ENCODE data around the gene FAM177B.
"Not testable (repeated sequence)": the region's sequence is repeated elsewhere in the genome, so short reads cannot be mapped to it uniquely, and the experiment has no call there.

The FAM177B gene

GRCh38 chr1:222716393-222716792 is 20.6 kb upstream of the FAM177B start:
- Mint-ChIP-seq H3K9me3 (no peaks in the 10 kb centered on the region), H3K4me3 (no peak overlapping the region), H3K27me3 (no peaks in the 10 kb centered on the region), H3K36me3 (ENCODE audit: low read depth) (peaks cover 69% of the 10 kb centered on the region), H3K27ac (no peak overlapping the region), H3K4me1 (ENCODE audit: low read depth) (peaks cover 17% of the 10 kb centered on the region)
- intact Hi-C loops (cut with micrococcal nuclease): no loop called here

- no peak overlapping the region for H3K27ac Mint-ChIP-seq
- H3K27me3 Mint-ChIP-seq: peaks cover 22% of the 10 kb centered on the region
- intact Hi-C loops (cut with micrococcal nuclease): no loop called here
- no peak overlapping the region for H3K4me3 Mint-ChIP-seq
- no peaks in the 10 kb centered on the region for H3K9me3 Mint-ChIP-seq
- peaks cover 95% of the 10 kb centered on the region for H3K36me3 Mint-ChIP-seq (ENCODE audit: low read depth)
- H3K4me1 Mint-ChIP-seq (ENCODE audit: low read depth): peaks cover 29% of the 10 kb centered on the region
These were observed 8.3 kb upstream of the FAM177B start for GRCh38 chr1:222728746-222729145.

- no peak overlapping the region for H3K4me3 Mint-ChIP-seq
- H3K27me3 Mint-ChIP-seq: peaks cover 24% of the 10 kb centered on the region
- intact Hi-C loops (cut with micrococcal nuclease): no loop called here
- no peaks in the 10 kb centered on the region for H3K9me3 Mint-ChIP-seq
- H3K36me3 Mint-ChIP-seq (ENCODE audit: low read depth): peaks cover 87% of the 10 kb centered on the region
- H3K27ac Mint-ChIP-seq: no peak overlapping the region
- peaks cover 29% of the 10 kb centered on the region for H3K4me1 Mint-ChIP-seq (ENCODE audit: low read depth)
These were observed 6.1 kb upstream of the FAM177B start for GRCh38 chr1:222730866-222731265.

- peaks cover 21% of the 10 kb centered on the region for H3K27me3 Mint-ChIP-seq
- H3K9me3 Mint-ChIP-seq: no peaks in the 10 kb centered on the region
- peaks cover 29% of the 10 kb centered on the region for H3K4me1 Mint-ChIP-seq (ENCODE audit: low read depth)
- no peak overlapping the region for H3K4me3 Mint-ChIP-seq
- H3K27ac Mint-ChIP-seq: no peak overlapping the region
- intact Hi-C loops (cut with micrococcal nuclease): no loop called here
- H3K36me3 Mint-ChIP-seq (ENCODE audit: low read depth): peaks cover 77% of the 10 kb centered on the region
These were observed 4.5 kb upstream of the FAM177B start for GRCh38 chr1:222732216-222733159.

- Mint-ChIP-seq H3K9me3 (no peaks in the 10 kb centered on the region), H3K27ac (no peak overlapping the region), H3K27me3 (peaks cover 10% of the 10 kb centered on the region), H3K4me3 (no peak overlapping the region), H3K36me3 (ENCODE audit: low read depth) (peaks cover 55% of the 10 kb centered on the region), H3K4me1 (ENCODE audit: low read depth) (peaks cover 23% of the 10 kb centered on the region)
- intact Hi-C loops (cut with micrococcal nuclease): loop anchor here (5.0 kb wide), 2 partner anchors 83 to 358 kb away; partner anchors contain the start of gene DISP1
These were observed 2.3 kb upstream of the FAM177B start for GRCh38 chr1:222734740-222735139.

GRCh38 chr1:222736470-222736869 is 532 bp upstream of the FAM177B start:
- Mint-ChIP-seq H3K36me3 (ENCODE audit: low read depth) (peaks cover 37% of the 10 kb centered on the region), H3K4me1 (ENCODE audit: low read depth) (peaks cover 7% of the 10 kb centered on the region), H3K27me3 (peaks cover 13% of the 10 kb centered on the region), H3K4me3 (no peak overlapping the region), H3K9me3 (no peaks in the 10 kb centered on the region), H3K27ac (no peak overlapping the region)
- intact Hi-C loops (cut with micrococcal nuclease): loop anchor here (5.0 kb wide), 2 partner anchors 81 to 356 kb away; partner anchors contain the start of gene DISP1

- H3K36me3 Mint-ChIP-seq (ENCODE audit: low read depth): peaks cover 17% of the 10 kb centered on the region
- H3K27ac Mint-ChIP-seq: no peak overlapping the region
- peaks cover 24% of the 10 kb centered on the region for H3K27me3 Mint-ChIP-seq
- no peak overlapping the region for H3K4me3 Mint-ChIP-seq
- intact Hi-C loops (cut with micrococcal nuclease): loop anchor here (5.0 kb wide), 2 partner anchors 78 to 353 kb away; partner anchors contain the start of gene DISP1
- H3K4me1 Mint-ChIP-seq (ENCODE audit: low read depth): peaks cover 5% of the 10 kb centered on the region
- H3K9me3 Mint-ChIP-seq: no peaks in the 10 kb centered on the region
These were observed 2.5 kb downstream of the FAM177B start for GRCh38 chr1:222739465-222739864.

GRCh38 chr1:222739929-222740328 is 2.9 kb downstream of the FAM177B start:
- Mint-ChIP-seq H3K27ac (no peak overlapping the region), H3K4me1 (ENCODE audit: low read depth) (peaks cover 5% of the 10 kb centered on the region), H3K9me3 (no peaks in the 10 kb centered on the region), H3K4me3 (no peak overlapping the region), H3K36me3 (ENCODE audit: low read depth) (peaks cover 13% of the 10 kb centered on the region), H3K27me3 (peaks cover 26% of the 10 kb centered on the region)
- intact Hi-C loops (cut with micrococcal nuclease): loop anchor here (5.0 kb wide), 2 partner anchors 77 to 352 kb away; partner anchors contain the start of gene DISP1

GRCh38 chr1:222741630-222742457 is 4.8 kb downstream of the FAM177B start:
- H3K27ac Mint-ChIP-seq; intact Hi-C loops (cut with micrococcal nuclease); H3K36me3 Mint-ChIP-seq (ENCODE audit: low read depth); H3K4me1 Mint-ChIP-seq (ENCODE audit: low read depth); H3K4me3 Mint-ChIP-seq; H3K9me3 Mint-ChIP-seq: not testable (repeated sequence)
- H3K27me3 Mint-ChIP-seq: peaks cover 34% of the 10 kb centered on the region

GRCh38 chr1:222749927-222750326 is 12.9 kb downstream of the FAM177B start:
- H3K27ac Mint-ChIP-seq: no peak overlapping the region
- intact Hi-C loops (cut with micrococcal nuclease): no loop called here
- peaks cover 6% of the 10 kb centered on the region for H3K4me1 Mint-ChIP-seq (ENCODE audit: low read depth)
- H3K36me3 Mint-ChIP-seq (ENCODE audit: low read depth): no peaks in the 10 kb centered on the region
- H3K27me3 Mint-ChIP-seq: peaks cover 23% of the 10 kb centered on the region
- no peak overlapping the region for H3K4me3 Mint-ChIP-seq
- no peaks in the 10 kb centered on the region for H3K9me3 Mint-ChIP-seq

GRCh38 chr1:222750651-222751050 is 13.6 kb downstream of the FAM177B start:
- Mint-ChIP-seq H3K9me3 (no peaks in the 10 kb centered on the region), H3K36me3 (ENCODE audit: low read depth) (no peaks in the 10 kb centered on the region), H3K4me3 (no peak overlapping the region), H3K27ac (no peak overlapping the region), H3K4me1 (ENCODE audit: low read depth) (peaks cover 6% of the 10 kb centered on the region), H3K27me3 (peaks cover 22% of the 10 kb centered on the region)
- intact Hi-C loops (cut with micrococcal nuclease): no loop called here

GRCh38 chr1:222751255-222751654 is 14.3 kb downstream of the FAM177B start:
- Mint-ChIP-seq H3K4me1 (ENCODE audit: low read depth) (peaks cover 6% of the 10 kb centered on the region), H3K9me3 (no peaks in the 10 kb centered on the region), H3K27me3 (peaks cover 17% of the 10 kb centered on the region), H3K27ac (no peak overlapping the region), H3K36me3 (ENCODE audit: low read depth) (no peaks in the 10 kb centered on the region), H3K4me3 (no peak overlapping the region)
- intact Hi-C loops (cut with micrococcal nuclease): no loop called here

- H3K27me3 Mint-ChIP-seq: peaks cover 6% of the 10 kb centered on the region
- no peak overlapping the region for H3K27ac Mint-ChIP-seq
- no peaks in the 10 kb centered on the region for H3K9me3 Mint-ChIP-seq
- intact Hi-C loops (cut with micrococcal nuclease): no loop called here
- no peak overlapping the region for H3K4me3 Mint-ChIP-seq
- no peaks in the 10 kb centered on the region for H3K36me3 Mint-ChIP-seq (ENCODE audit: low read depth)
- peaks cover 6% of the 10 kb centered on the region for H3K4me1 Mint-ChIP-seq (ENCODE audit: low read depth)
These were observed 17.6 kb downstream of the FAM177B start for GRCh38 chr1:222754366-222755139.

Measured in dendritic cell treated with granulocyte-macrophage colony-stimulating factor and Interleukin-4, amounts not matched to agents 40 ng/mL and 50 ng/mL, for 4 days (primary cell).